ENCODE measurements around the gene FTCD.
A peak's percentile ranks its signal among the peaks of the same experiment; 100 is the strongest.
"Not testable (repeated sequence)": the region's sequence is repeated elsewhere in the genome, so short reads cannot be mapped to it uniquely, and the experiment has no call there.

The FTCD gene

DNA sequence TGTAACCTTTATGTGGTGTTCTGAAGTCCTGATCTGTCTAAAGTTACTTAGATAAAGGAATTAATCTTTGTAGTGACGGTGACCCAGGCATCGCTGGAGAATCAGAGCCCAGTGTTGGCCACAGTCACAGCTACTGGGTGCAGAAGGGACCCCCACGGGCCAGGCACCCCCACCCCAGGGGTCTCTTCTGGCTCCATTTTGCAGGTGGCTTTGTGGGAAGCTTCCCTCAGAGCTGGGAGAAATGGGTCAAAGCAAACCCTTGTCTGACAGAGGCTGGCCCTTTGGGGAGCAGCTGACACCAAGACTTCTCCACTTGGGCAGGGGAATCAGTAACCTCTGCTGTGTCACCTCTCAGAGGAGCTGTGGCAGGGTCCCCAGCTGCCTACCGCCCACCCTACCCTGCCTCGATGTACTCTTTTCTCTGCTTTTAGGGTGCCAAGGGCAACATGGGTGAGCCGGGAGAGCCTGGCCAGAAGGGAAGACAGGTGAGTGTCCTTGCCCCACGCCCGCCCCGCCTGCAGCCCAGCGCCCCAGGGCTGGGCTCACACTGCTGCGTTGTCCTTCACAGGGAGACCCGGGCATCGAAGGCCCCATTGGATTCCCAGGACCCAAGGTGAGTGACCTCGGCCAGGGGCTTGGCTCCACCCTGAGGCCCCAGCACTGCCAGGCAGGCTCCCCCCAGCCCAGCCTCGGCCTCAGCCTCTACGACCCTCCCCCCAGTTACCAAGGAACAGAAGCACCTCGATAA is 39.8 kb downstream of the FTCD start:
- peaks cover 5% of the 10 kb centered on the region for H3K4me1 ChIP-seq (ENCODE audit: control insufficient read depth, insufficient read depth, low read length)
- peaks cover 50% of the 10 kb centered on the region for H3K36me3 ChIP-seq (ENCODE audit: control insufficient read depth, insufficient read depth, low read length)
- H3K27ac ChIP-seq (ENCODE audit: low read depth, low read length), result peak overlapping the region; percentile 24
- H3K27me3 ChIP-seq (ENCODE audit: control insufficient read depth, insufficient read depth, low read length), result no peaks in the 10 kb centered on the region
- H3K4me3 ChIP-seq (ENCODE audit: low read length), result no peak overlapping the region
- no peak overlapping the region for H3K9ac ChIP-seq (ENCODE audit: low read length)

GRCh38 chr21:46114963-46115362 is 40.4 kb downstream of the FTCD start:
- H3K27ac ChIP-seq (ENCODE audit: low read depth, low read length), result no peak overlapping the region
- no peak overlapping the region for H3K4me3 ChIP-seq (ENCODE audit: low read length)
- H3K4me1 ChIP-seq (ENCODE audit: control insufficient read depth, insufficient read depth, low read length), result peaks cover 8% of the 10 kb centered on the region
- H3K36me3 ChIP-seq (ENCODE audit: control insufficient read depth, insufficient read depth, low read length), result peaks cover 47% of the 10 kb centered on the region
- no peak overlapping the region for H3K9ac ChIP-seq (ENCODE audit: low read length)
- no peaks in the 10 kb centered on the region for H3K27me3 ChIP-seq (ENCODE audit: control insufficient read depth, insufficient read depth, low read length)

DNA sequence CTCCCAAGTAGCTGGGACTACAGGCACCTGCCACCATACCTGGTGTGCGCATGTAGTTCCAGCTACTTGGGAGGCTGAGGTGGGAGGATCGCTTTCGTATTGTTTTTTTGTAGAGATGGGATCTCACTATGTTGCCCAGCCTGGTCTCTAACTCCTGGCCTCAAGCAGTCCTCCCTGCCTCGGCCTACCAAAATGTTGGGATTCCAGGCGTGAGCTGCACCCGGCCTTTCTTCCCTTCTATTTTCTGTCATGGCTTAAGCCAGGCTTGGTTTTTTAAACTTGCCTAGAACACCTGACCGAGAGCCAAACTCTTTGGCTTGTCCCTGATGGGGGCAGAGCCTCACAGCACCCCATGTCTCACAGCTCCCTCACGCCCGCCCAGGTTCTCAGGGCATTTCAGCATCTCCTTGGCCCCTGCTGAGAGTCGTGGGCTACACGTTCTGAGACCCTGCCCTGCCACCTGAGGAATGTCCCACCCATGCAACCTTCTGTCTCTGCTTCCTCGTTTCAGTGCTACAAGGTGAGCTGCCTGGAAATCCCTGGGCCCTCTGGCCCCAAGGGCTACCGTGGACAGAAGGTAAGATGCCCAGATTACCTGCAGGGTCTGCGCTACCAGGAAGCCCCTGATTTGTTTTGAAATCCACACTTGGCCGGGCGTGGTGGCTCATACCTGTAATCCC is 41.7 kb downstream of the FTCD start:
- Histone ChIP-seq H3K4me3 (ENCODE audit: low read length) (no peak overlapping the region), H3K9ac (ENCODE audit: low read length) (no peak overlapping the region), H3K27me3 (ENCODE audit: control insufficient read depth, insufficient read depth, low read length) (no peaks in the 10 kb centered on the region), H3K4me1 (ENCODE audit: control insufficient read depth, insufficient read depth, low read length) (peaks cover 20% of the 10 kb centered on the region), H3K27ac (ENCODE audit: low read depth, low read length) (no peak overlapping the region), H3K36me3 (ENCODE audit: control insufficient read depth, insufficient read depth, low read length) (peaks cover 39% of the 10 kb centered on the region)

GRCh38 chr21:46112725-46113215 is 42.6 kb downstream of the FTCD start:
- Histone ChIP-seq H3K4me3 (ENCODE audit: low read length) (no peak overlapping the region), H3K9ac (ENCODE audit: low read length) (no peak overlapping the region), H3K27me3 (ENCODE audit: control insufficient read depth, insufficient read depth, low read length) (no peaks in the 10 kb centered on the region), H3K27ac (ENCODE audit: low read depth, low read length) (no peak overlapping the region), H3K4me1 (ENCODE audit: control insufficient read depth, insufficient read depth, low read length) (peaks cover 20% of the 10 kb centered on the region), H3K36me3 (ENCODE audit: control insufficient read depth, insufficient read depth, low read length) (peaks cover 38% of the 10 kb centered on the region)

DNA sequence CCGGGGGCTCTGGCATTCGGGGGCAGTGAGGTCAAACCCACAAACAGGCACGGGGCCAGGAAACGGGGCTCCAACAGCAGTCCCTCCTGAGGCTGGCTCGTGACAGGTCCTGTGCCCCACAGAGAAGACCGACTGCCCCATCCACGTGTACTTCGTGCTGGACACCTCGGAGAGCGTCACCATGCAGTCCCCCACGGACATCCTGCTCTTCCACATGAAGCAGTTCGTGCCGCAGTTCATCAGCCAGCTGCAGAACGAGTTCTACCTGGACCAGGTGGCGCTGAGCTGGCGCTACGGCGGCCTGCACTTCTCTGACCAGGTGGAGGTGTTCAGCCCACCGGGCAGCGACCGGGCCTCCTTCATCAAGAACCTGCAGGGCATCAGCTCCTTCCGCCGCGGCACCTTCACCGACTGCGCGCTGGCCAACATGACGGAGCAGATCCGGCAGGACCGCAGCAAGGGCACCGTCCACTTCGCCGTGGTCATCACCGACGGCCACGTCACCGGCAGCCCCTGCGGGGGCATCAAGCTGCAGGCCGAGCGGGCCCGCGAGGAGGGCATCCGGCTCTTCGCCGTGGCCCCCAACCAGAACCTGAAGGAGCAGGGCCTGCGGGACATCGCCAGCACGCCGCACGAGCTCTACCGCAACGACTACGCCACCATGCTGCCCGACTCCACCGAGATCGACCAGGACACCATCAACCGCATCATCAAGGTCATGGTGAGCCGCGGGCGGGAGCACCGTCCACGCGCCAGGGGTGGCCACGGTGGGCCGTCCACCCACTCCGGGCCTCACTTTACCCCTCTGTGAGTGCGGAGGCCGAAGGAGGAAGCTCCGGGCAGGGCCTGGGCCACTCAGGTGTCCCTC is 43.3 kb downstream of the FTCD start:
- no peaks in the 10 kb centered on the region for H3K27me3 ChIP-seq (ENCODE audit: control insufficient read depth, insufficient read depth, low read length)
- no peak overlapping the region for H3K27ac ChIP-seq (ENCODE audit: low read depth, low read length)
- H3K36me3 ChIP-seq (ENCODE audit: control insufficient read depth, insufficient read depth, low read length), result peaks cover 32% of the 10 kb centered on the region
- H3K9ac ChIP-seq (ENCODE audit: low read length), result no peak overlapping the region
- H3K4me3 ChIP-seq (ENCODE audit: low read length), result no peak overlapping the region
- H3K4me1 ChIP-seq (ENCODE audit: control insufficient read depth, insufficient read depth, low read length), result peaks cover 20% of the 10 kb centered on the region

- Histone ChIP-seq H3K4me1 (ENCODE audit: control insufficient read depth, insufficient read depth, low read length) (peaks cover 20% of the 10 kb centered on the region), H3K27me3 (ENCODE audit: control insufficient read depth, insufficient read depth, low read length) (no peaks in the 10 kb centered on the region), H3K9ac (ENCODE audit: low read length) (no peak overlapping the region), H3K27ac (ENCODE audit: low read depth, low read length) (peak overlapping the region; percentile 77), H3K36me3 (ENCODE audit: control insufficient read depth, insufficient read depth, low read length) (peaks cover 23% of the 10 kb centered on the region), H3K4me3 (ENCODE audit: low read length) (no peak overlapping the region)
Observed at GRCh38 chr21:46111193-46111571, 44.2 kb downstream of the FTCD start.

- Histone ChIP-seq H3K36me3 (ENCODE audit: control insufficient read depth, insufficient read depth, low read length) (peaks cover 23% of the 10 kb centered on the region), H3K4me3 (ENCODE audit: low read length) (no peak overlapping the region), H3K27ac (ENCODE audit: low read depth, low read length) (peak overlapping the region; percentile 77), H3K4me1 (ENCODE audit: control insufficient read depth, insufficient read depth, low read length) (peaks cover 20% of the 10 kb centered on the region), H3K9ac (ENCODE audit: low read length) (no peak overlapping the region), H3K27me3 (ENCODE audit: control insufficient read depth, insufficient read depth, low read length) (no peaks in the 10 kb centered on the region)
Observed at GRCh38 chr21:46110499-46111192, 44.7 kb downstream of the FTCD start.

DNA sequence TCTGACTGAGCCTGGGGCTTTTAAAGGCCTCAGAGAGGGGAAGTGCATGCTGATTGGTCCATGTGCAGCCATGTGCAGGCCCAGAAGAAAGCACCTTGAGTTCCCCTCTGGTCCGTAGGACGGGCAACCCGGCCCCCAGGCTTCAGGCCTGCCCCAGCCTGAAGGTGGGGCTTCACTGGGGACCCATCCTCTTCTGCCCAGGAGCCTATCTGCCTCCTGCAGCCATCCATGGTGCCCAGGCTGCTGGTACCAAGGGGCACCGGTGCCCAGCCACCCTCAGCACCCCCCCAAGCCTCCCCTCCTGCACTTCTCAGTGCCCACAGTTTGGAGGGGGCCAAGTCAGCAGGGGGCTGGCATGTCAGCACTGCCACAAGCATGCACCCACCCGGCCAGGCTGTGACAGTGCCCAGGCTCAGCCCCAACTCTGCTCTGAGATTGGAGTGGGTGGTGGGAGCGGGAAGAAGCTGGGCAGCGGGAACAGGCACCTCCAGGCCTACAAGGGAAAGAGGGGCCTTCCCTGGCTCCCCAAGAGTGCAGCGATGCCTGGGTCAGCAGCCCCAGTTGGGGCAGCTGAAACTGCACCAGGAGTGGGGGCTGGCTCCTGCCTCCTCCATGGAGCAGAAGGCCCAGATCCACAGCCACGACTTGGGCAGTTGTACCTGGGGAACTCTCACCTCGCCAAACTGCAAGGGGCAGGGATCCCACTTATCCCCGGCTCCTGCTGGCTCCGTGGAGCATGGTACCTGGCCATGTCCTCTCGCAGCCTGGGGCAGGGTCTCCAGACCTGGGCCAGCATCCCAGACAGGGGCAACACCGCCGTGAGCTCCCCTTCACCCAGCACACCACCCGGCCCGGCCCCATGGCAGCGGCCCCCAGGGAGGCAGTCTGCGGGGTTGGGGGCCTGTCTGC is 45.8 kb downstream of the FTCD start:
- H3K9ac ChIP-seq (ENCODE audit: low read length), result no peak overlapping the region

DNA sequence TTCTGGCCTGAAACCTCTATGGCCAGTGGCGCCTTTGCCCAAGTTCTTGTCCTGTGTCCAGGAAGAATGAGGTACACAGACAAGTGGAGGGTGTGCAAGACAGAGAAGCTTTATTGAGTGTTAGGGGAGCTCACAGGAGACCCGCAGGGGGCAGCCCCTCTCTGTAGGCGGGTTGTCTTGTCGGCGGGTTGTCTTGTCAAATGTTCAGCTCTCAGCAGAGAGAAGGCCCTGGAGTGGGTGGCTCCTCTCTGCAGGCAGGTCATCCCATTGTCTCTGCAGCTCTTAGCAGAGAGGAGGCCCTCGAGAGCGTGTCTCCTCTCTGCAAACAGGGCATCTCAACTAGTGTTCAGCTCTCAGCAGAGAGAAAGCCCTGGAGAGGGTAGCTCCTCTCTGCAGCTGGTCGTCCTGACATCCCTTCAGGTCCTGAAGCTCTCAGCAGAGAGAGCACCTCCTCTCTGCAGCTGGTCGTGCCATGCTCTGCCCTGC is 46.5 kb downstream of the FTCD start:
- Histone ChIP-seq H3K4me3 (ENCODE audit: low read length) (no peak overlapping the region), H3K36me3 (ENCODE audit: control insufficient read depth, insufficient read depth, low read length) (peaks cover 15% of the 10 kb centered on the region), H3K4me1 (ENCODE audit: control insufficient read depth, insufficient read depth, low read length) (peaks cover 20% of the 10 kb centered on the region), H3K27me3 (ENCODE audit: control insufficient read depth, insufficient read depth, low read length) (no peaks in the 10 kb centered on the region), H3K27ac (ENCODE audit: low read depth, low read length) (peak overlapping the region; percentile 37), H3K9ac (ENCODE audit: low read length) (no peak overlapping the region)

More for the DNA sequence above, 45.8 kb downstream of the FTCD start:
- Histone ChIP-seq H3K36me3 (ENCODE audit: control insufficient read depth, insufficient read depth, low read length) (peaks cover 16% of the 10 kb centered on the region), H3K27me3 (ENCODE audit: control insufficient read depth, insufficient read depth, low read length) (no peaks in the 10 kb centered on the region), H3K4me1 (ENCODE audit: control insufficient read depth, insufficient read depth, low read length) (peaks cover 20% of the 10 kb centered on the region), H3K4me3 (ENCODE audit: low read length) (no peak overlapping the region), H3K27ac (ENCODE audit: low read depth, low read length) (peak overlapping the region; percentile 77)

DNA sequence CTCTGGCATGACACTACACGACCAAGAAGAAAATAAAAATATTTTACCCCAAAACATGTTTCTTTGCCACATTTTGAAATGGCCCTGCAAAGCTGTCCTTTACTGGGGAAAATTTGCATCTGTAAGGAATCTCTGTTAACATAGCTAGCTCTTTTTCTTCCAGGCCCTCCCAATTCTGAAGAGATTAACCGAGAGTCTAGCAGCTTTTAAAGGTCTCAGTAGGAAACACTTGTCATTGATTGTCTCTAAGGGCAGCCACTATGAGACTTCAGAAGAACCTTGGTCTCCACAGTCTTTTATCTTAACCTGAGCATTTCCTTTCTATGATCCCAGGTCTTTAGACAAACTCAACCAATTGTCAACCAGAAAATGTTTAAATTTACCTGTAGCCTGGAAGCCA is 48.0 kb downstream of the FTCD start:
- not testable (repeated sequence) for H3K9ac ChIP-seq (ENCODE audit: low read length); H3K27me3 ChIP-seq (ENCODE audit: control insufficient read depth, insufficient read depth, low read length); H3K27ac ChIP-seq (ENCODE audit: low read depth, low read length); H3K36me3 ChIP-seq (ENCODE audit: control insufficient read depth, insufficient read depth, low read length); H3K4me3 ChIP-seq (ENCODE audit: low read length)
- peaks cover 20% of the 10 kb centered on the region for H3K4me1 ChIP-seq (ENCODE audit: control insufficient read depth, insufficient read depth, low read length)

DNA sequence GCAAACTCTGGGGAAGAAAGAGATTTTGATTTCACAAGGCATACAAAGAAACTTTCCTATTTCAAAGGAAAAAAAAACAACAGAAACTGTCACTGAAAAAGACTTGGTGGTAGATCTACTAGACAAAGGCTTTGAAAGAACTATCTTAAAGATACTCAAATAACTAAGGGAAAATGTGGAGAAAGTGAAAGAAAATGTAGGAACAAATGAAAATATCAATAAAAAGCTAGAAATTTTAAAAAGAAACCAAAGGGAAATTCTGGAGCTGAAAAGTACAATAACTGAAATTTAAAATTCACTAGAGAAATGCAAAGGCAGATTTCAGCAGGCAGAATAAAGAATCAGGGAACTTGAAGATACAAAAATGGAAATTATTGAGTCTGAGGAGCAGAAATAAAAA is 51.3 kb downstream of the FTCD start:
- Histone ChIP-seq H3K4me3 (ENCODE audit: low read length) (no peak overlapping the region), H3K27ac (ENCODE audit: low read depth, low read length) (no peak overlapping the region), H3K27me3 (ENCODE audit: control insufficient read depth, insufficient read depth, low read length) (no peaks in the 10 kb centered on the region), H3K9ac (ENCODE audit: low read length) (no peak overlapping the region), H3K4me1 (ENCODE audit: control insufficient read depth, insufficient read depth, low read length) (peaks cover 9% of the 10 kb centered on the region), H3K36me3 (ENCODE audit: control insufficient read depth, insufficient read depth, low read length) (no peaks in the 10 kb centered on the region)
